Osteocyte (in vitro differentiated cells): Measurements from ENCODE around the gene PEX11A. TPM values are rescaled to one million over a fixed set of nuclear protein-coding genes. Genes with fewer than 3 reads are reported as not detected.

Experiments used
- DNase-seq: peaks from one replicate; pipeline ENCODE4 v3.0.0; 2021; ENCODE audit warnings: mixed read lengths; ENCODE audit not compliant: unreplicated experiment; ENCODE audit errors: extremely low spot score
- H3K27ac Mint-ChIP-seq: one replicate; pipeline ENCODE4 v1.8.0; 2021; ENCODE audit warnings: mild to moderate bottlenecking, mixed read lengths; ENCODE audit not compliant: unreplicated experiment
- H3K27me3 Mint-ChIP-seq: one replicate; pipeline ENCODE4 v1.8.0; 2021; ENCODE audit warnings: mixed read lengths; ENCODE audit not compliant: unreplicated experiment
- H3K36me3 Mint-ChIP-seq: one replicate; pipeline ENCODE4 v1.8.0; 2021; ENCODE audit warnings: mixed read lengths; ENCODE audit not compliant: unreplicated experiment
- H3K4me1 Mint-ChIP-seq: one replicate; pipeline ENCODE4 v1.8.0; 2021; ENCODE audit warnings: mixed read lengths; ENCODE audit not compliant: unreplicated experiment
- H3K4me3 Mint-ChIP-seq: one replicate; pipeline ENCODE4 v1.8.0; 2021; ENCODE audit warnings: mild to moderate bottlenecking, moderate library complexity, mixed read lengths; ENCODE audit not compliant: unreplicated experiment
- H3K9me3 Mint-ChIP-seq: one replicate; pipeline ENCODE4 v1.8.0; 2021; ENCODE audit warnings: mixed read lengths; ENCODE audit not compliant: unreplicated experiment
- total RNA-seq: library from RNA; stranded (reverse); gene quantifications from 2 replicates; pipeline ENCODE4 v1.2.1, GENCODE V29; 2021
- TF ChIP-seq, protein P1 (sequence below): fragments of 200-600 bp; sonication (generic); IDR thresholded peaks from 2 replicates; pipeline ENCODE4 v1.5.0; 2021; ENCODE audit warnings: antibody characterized with exemption, mild to moderate bottlenecking, moderate library complexity

Gene PEX11A
- total RNA-seq, 1 donor from 2014 or later, result 5.6 TPM

DNA sequence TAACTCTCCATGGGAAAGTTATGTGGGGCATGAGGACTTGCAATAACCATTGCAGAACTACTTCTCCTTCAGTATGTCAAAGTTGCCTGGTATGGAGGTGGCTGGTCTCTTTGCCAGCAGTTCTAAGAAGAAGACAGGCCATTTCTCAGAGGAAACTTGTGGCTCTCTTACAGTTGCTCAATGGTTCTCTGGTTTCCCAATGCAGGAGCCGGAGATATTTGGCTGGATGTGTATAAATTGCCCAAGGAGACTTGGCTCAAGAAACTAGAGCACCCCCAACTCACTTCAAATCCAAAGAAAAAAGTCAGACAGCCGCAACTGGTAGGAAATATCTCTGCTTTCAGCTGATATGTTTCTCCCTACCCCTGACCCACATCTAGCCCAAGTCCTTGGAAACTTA lies 24.2 kb upstream of the PEX11A start:
- H3K4me1 Mint-ChIP-seq, result no peaks in the 10 kb centered on the region
- no peak overlapping the region for H3K4me3 Mint-ChIP-seq
- no peak overlapping the region for H3K27ac Mint-ChIP-seq

DNA sequence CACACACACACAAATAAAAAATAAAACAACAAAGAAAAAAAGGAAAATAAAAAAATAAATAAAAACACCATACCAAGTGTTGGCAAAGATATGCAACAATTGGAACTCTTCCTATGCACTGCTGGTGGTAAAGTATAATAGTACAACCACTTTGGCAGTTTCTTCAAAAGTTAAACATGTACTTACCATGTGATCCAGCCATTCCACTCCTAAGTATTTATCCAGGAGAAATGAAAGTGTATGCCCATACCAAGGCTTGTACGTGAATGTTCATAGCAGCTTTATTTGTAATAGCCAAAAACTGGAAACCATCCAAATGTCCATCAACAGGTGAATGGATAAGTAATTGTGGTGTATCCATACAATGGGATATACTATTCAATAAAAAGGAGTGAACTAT lies 17.0 kb upstream of the PEX11A start:
- TF ChIP-seq, protein P1, sequence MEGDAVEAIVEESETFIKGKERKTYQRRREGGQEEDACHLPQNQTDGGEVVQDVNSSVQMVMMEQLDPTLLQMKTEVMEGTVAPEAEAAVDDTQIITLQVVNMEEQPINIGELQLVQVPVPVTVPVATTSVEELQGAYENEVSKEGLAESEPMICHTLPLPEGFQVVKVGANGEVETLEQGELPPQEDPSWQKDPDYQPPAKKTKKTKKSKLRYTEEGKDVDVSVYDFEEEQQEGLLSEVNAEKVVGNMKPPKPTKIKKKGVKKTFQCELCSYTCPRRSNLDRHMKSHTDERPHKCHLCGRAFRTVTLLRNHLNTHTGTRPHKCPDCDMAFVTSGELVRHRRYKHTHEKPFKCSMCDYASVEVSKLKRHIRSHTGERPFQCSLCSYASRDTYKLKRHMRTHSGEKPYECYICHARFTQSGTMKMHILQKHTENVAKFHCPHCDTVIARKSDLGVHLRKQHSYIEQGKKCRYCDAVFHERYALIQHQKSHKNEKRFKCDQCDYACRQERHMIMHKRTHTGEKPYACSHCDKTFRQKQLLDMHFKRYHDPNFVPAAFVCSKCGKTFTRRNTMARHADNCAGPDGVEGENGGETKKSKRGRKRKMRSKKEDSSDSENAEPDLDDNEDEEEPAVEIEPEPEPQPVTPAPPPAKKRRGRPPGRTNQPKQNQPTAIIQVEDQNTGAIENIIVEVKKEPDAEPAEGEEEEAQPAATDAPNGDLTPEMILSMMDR, result no peak
- Mint-ChIP-seq H3K4me1 (peaks cover 11% of the 10 kb centered on the region), H3K36me3 (peaks cover 2% of the 10 kb centered on the region), H3K4me3 (no peak overlapping the region), H3K27me3 (peaks cover 63% of the 10 kb centered on the region), H3K27ac (no peak overlapping the region), H3K9me3 (no peaks in the 10 kb centered on the region)
- no peak for DNase-seq

More for the DNA sequence above, 24.2 kb upstream of the PEX11A start:
- peak; percentile 32 for DNase-seq
- Mint-ChIP-seq H3K9me3 (no peaks in the 10 kb centered on the region), H3K36me3 (peaks cover 2% of the 10 kb centered on the region), H3K27me3 (peaks cover 54% of the 10 kb centered on the region)
- TF ChIP-seq, protein P1, result no peak

DNA sequence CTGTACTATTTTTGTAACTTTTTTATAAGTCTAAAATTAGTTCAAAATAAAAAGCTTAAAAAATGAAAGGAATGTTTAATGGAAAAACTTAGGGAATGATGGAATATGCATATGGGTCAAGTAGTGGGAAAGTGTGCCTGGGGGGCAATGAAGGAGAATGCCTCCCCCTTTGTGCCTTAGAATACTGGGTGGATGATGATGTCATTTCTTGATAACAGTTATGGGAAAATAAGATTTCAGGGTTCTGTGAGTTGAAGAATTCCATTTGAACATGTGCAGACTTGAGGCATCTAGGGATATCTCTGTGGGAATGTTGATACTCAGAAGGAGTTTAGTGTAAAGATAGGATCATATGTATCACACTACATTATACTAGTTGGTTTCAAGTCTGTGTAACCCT lies 13.9 kb upstream of the PEX11A start:
- no peak for DNase-seq
- peak overlapping the region; percentile 16 for H3K27ac Mint-ChIP-seq
- no peak overlapping the region for H3K4me3 Mint-ChIP-seq
- peaks cover 54% of the 10 kb centered on the region for H3K27me3 Mint-ChIP-seq
- H3K4me1 Mint-ChIP-seq, result peaks cover 14% of the 10 kb centered on the region
- TF ChIP-seq, protein P1, result no peak
- no peaks in the 10 kb centered on the region for H3K9me3 Mint-ChIP-seq
- no peaks in the 10 kb centered on the region for H3K36me3 Mint-ChIP-seq

DNA sequence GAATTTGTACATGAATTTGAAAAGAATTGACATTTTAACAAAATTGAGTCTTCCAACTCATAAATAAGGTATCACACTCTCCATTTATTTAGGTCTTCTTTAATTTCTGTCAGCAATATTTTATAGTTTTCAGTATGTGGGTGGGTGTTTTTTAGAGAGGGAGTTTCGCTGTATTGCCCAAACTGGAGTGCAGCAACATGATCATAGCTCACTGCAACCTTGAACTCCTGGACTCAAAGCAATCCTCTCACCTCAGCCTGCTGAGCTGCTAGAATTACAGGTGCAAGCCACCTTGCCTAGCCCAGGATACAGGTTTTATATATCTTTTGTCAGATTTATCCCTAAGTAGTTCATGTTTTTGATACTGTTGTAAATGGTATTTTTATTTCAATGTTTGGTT lies 4.6 kb upstream of the PEX11A start:
- no peaks in the 10 kb centered on the region for H3K9me3 Mint-ChIP-seq
- no peak overlapping the region for H3K4me3 Mint-ChIP-seq
- no peaks in the 10 kb centered on the region for H3K36me3 Mint-ChIP-seq
- TF ChIP-seq, protein P1, result no peak
- H3K27ac Mint-ChIP-seq, result no peak overlapping the region
- H3K27me3 Mint-ChIP-seq, result peaks cover 51% of the 10 kb centered on the region
- DNase-seq, result no peak
- H3K4me1 Mint-ChIP-seq, result peaks cover 3% of the 10 kb centered on the region

DNA sequence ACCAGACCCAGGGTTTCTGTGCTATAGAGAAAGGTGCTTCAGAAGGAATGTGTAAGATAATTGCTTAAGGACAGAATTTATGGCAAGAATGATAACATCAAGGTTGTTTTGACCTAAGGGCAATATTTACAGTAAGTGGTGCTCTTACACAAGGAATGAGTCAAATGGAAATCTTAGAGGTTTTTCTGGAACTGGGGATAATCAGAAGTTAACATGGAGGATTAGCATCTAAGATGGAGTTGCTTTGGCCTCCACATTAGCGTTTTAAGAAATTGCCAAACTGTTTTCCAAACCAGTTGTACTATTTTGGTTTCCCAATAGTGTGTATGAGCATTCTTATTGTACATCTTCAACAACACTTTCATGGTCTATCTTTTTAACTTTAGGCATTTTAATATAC lies 3.1 kb upstream of the PEX11A start:
- no peak for DNase-seq
- H3K9me3 Mint-ChIP-seq, result no peaks in the 10 kb centered on the region
- H3K4me3 Mint-ChIP-seq, result no peak overlapping the region
- H3K36me3 Mint-ChIP-seq, result no peaks in the 10 kb centered on the region
- H3K27me3 Mint-ChIP-seq, result peaks cover 38% of the 10 kb centered on the region
- TF ChIP-seq, protein P1, result no peak
- H3K4me1 Mint-ChIP-seq, result peaks cover 7% of the 10 kb centered on the region
- H3K27ac Mint-ChIP-seq, result no peak overlapping the region
